Neural cell (in vitro differentiated cells): ENCODE data around the gene TMC1. TPM values are rescaled to one million over a fixed set of nuclear protein-coding genes. Genes with fewer than 3 reads are reported as not detected.

Experiments used
- H2AFZ ChIP-seq: fragments of 200-600, 300-800 bp; sonication (generic), shearing (Covaris generic); 2 replicates; pipeline ENCODE4 v1.6.0; 2014; ENCODE audit warnings: low read depth, mild to moderate bottlenecking, antibody characterized with exemption, low read length, moderate library complexity
- H3F3A ChIP-seq: fragments of 200-600 bp; shearing (Covaris generic); 2 replicates; pipeline ENCODE4 v1.6.1; 2016; ENCODE audit warnings: mild to moderate bottlenecking, moderate library complexity, mixed read lengths, antibody characterized with exemption, low read length; ENCODE audit not compliant: insufficient read depth, poor library complexity, severe bottlenecking
- H3K27ac ChIP-seq: fragments of 200-600, 300-800 bp; sonication (generic), shearing (Covaris generic); 2 replicates; pipeline ENCODE4 v1.5.1; 2014; ENCODE audit warnings: mild to moderate bottlenecking, low read length, moderate library complexity
- H3K27me3 ChIP-seq: fragments of 300-800, 200-600 bp; sonication (generic), shearing (Covaris generic); 2 replicates; pipeline ENCODE4 v1.6.0; 2014; ENCODE audit warnings: mild to moderate bottlenecking, low read depth, low read length, moderate library complexity; ENCODE audit not compliant: insufficient read depth
- H3K36me3 ChIP-seq: fragments of 300-800, 200-600 bp; sonication (generic), shearing (Covaris generic); 2 replicates; pipeline ENCODE4 v1.5.1; 2014; ENCODE audit warnings: mild to moderate bottlenecking, antibody characterized with exemption, low read length, moderate library complexity; ENCODE audit not compliant: insufficient read depth
- H3K4me2 ChIP-seq: fragments of 300-800, 200-600 bp; sonication (generic), shearing (Covaris generic); 2 replicates; pipeline ENCODE4 v1.6.0; 2014; ENCODE audit warnings: mild to moderate bottlenecking, low read length
- H3K4me3 ChIP-seq: fragments of 300-800, 200-600 bp; sonication (generic), shearing (Covaris generic); 2 replicates; pipeline ENCODE4 v1.5.1; 2014; ENCODE audit warnings: mild to moderate bottlenecking, low read length, moderate library complexity
- H3K79me2 ChIP-seq: fragments of 200-600 bp; shearing (Covaris generic); replicated peaks from 2 replicates; pipeline ENCODE4 v1.6.0; 2014; ENCODE audit warnings: mild to moderate bottlenecking, low read length, moderate library complexity; ENCODE audit not compliant: insufficient read depth
- H3K9ac ChIP-seq: fragments of 300-800, 200-600 bp; sonication (generic), shearing (Covaris generic); 2 replicates; pipeline ENCODE4 v1.6.1; 2016; ENCODE audit warnings: mild to moderate bottlenecking, low read length, mixed read lengths
- H3K9me2 ChIP-seq: fragments of 200-600 bp; shearing (Covaris generic); 2 replicates; pipeline ENCODE4 v1.6.1; 2016; ENCODE audit warnings: mild to moderate bottlenecking, low read length, mixed read lengths; ENCODE audit not compliant: insufficient read depth
- H3K9me3 ChIP-seq: fragments of 200-600, 300-800 bp; sonication (generic), shearing (Covaris generic); 2 replicates; pipeline ENCODE4 v1.6.1; 2016; ENCODE audit warnings: mild to moderate bottlenecking, mixed run types, low read length, moderate library complexity, mixed read lengths
- H4K20me1 ChIP-seq: fragments of 200-600 bp; shearing (Covaris generic); 2 replicates; pipeline ENCODE4 v1.6.1; 2016; ENCODE audit warnings: mild to moderate bottlenecking, mixed run types; ENCODE audit not compliant: insufficient read depth
- EP300 ChIP-seq: fragments of 450-650 bp; conservative IDR thresholded peaks from 2 replicates; pipeline ENCODE4 v1.6.1; 2014; ENCODE audit warnings: antibody characterized with exemption, mild to moderate bottlenecking, moderate library complexity; ENCODE audit not compliant: poor library complexity, severe bottlenecking
- EZH2 ChIP-seq: fragments of 200-600, 300-800 bp; shearing (Covaris generic), sonication (generic); IDR thresholded peaks from 2 replicates; pipeline ENCODE4 v1.6.1; 2014; ENCODE audit warnings: antibody characterized with exemption, low read length, borderline replicate concordance, mild to moderate bottlenecking; ENCODE audit not compliant: insufficient read depth, poor library complexity, severe bottlenecking
- MXI1 ChIP-seq: fragments of 450-650 bp; conservative IDR thresholded peaks from 2 replicates; pipeline ENCODE4 v1.6.1; 2014; ENCODE audit warnings: antibody characterized with exemption, mild to moderate bottlenecking; ENCODE audit not compliant: poor library complexity, severe bottlenecking
- POLR2AphosphoS5 ChIP-seq: IDR thresholded peaks from 2 replicates; pipeline ENCODE4 v1.6.1; 2012
- RAD21 ChIP-seq: fragments of 450-650 bp; conservative IDR thresholded peaks from 2 replicates; pipeline ENCODE4 v1.6.1; 2014; ENCODE audit warnings: antibody characterized with exemption, mild to moderate bottlenecking, moderate library complexity
- REST ChIP-seq: IDR thresholded peaks from 2 replicates; pipeline ENCODE4 v1.6.1; 2012; ENCODE audit warnings: borderline replicate concordance
- SMC3 ChIP-seq: fragments of 450-650 bp; conservative IDR thresholded peaks from 2 replicates; pipeline ENCODE4 v1.6.1; 2014; ENCODE audit warnings: antibody characterized with exemption, mild to moderate bottlenecking, moderate library complexity; ENCODE audit not compliant: poor library complexity
- TAF1 ChIP-seq: IDR thresholded peaks from 2 replicates; pipeline ENCODE4 v1.6.1; 2012; ENCODE audit warnings: low read depth
- polyA plus RNA-seq: library from polyadenylated mRNA; depleted of rRNA; stranded (reverse); fragments of >200 nt; gene quantifications from 2 replicates; pipeline ENCODE4 v1.2.3, GENCODE V29; 2014
- TF ChIP-seq, protein P1 (sequence below): fragments of 450-650 bp; IDR thresholded peaks from 2 replicates; pipeline ENCODE4 v1.5.1; 2014; ENCODE audit warnings: antibody characterized with exemption, mild to moderate bottlenecking, moderate library complexity; ENCODE audit not compliant: poor library complexity, severe bottlenecking

Gene TMC1
- polyA plus RNA-seq, 1 donor from 2014 or later, result not detected

GRCh38 chr9:72704688-72705375 is 183.4 kb downstream of the TMC1 start:
- no peak overlapping the region for H3K27ac ChIP-seq

GRCh38 chr9:72718503-72718902 is 197.1 kb downstream of the TMC1 start:
- no peak overlapping the region for H3K4me2 ChIP-seq
- H4K20me1 ChIP-seq, result no peaks in the 10 kb centered on the region
- H3K27ac ChIP-seq, result no peak overlapping the region
- H3K4me3 ChIP-seq, result no peak overlapping the region
- H3K9ac ChIP-seq, result no peak overlapping the region
- H2AFZ ChIP-seq, result no peak overlapping the region
- H3K9me3 ChIP-seq, result no peaks in the 10 kb centered on the region
- no peaks in the 10 kb centered on the region for H3K27me3 ChIP-seq
- no peaks in the 10 kb centered on the region for H3K36me3 ChIP-seq
- H3K79me2 ChIP-seq, result no peaks in the 10 kb centered on the region
- no peaks in the 10 kb centered on the region for H3K9me2 ChIP-seq
- no peaks in the 10 kb centered on the region for H3F3A ChIP-seq
- TF ChIP-seq EP300 (no peak), RAD21 (no peak), SMC3 (no peak), POLR2AphosphoS5 (no peak), MXI1 (no peak), TAF1 (no peak), EZH2 (no peak)
- TF ChIP-seq, protein P1, sequence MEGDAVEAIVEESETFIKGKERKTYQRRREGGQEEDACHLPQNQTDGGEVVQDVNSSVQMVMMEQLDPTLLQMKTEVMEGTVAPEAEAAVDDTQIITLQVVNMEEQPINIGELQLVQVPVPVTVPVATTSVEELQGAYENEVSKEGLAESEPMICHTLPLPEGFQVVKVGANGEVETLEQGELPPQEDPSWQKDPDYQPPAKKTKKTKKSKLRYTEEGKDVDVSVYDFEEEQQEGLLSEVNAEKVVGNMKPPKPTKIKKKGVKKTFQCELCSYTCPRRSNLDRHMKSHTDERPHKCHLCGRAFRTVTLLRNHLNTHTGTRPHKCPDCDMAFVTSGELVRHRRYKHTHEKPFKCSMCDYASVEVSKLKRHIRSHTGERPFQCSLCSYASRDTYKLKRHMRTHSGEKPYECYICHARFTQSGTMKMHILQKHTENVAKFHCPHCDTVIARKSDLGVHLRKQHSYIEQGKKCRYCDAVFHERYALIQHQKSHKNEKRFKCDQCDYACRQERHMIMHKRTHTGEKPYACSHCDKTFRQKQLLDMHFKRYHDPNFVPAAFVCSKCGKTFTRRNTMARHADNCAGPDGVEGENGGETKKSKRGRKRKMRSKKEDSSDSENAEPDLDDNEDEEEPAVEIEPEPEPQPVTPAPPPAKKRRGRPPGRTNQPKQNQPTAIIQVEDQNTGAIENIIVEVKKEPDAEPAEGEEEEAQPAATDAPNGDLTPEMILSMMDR, result no peak

More at GRCh38 chr9:72704688-72705375, 183.4 kb downstream of the TMC1 start:
- no peak overlapping the region for H3K4me3 ChIP-seq
- H3K27me3 ChIP-seq, result no peaks in the 10 kb centered on the region
- no peaks in the 10 kb centered on the region for H3K9me3 ChIP-seq
- no peaks in the 10 kb centered on the region for H4K20me1 ChIP-seq
- no peaks in the 10 kb centered on the region for H3K79me2 ChIP-seq
- H2AFZ ChIP-seq, result no peak overlapping the region
- no peak for TF ChIP-seq EP300
- TF ChIP-seq MXI1, result no peak
- TF ChIP-seq POLR2AphosphoS5, result no peak
- TF ChIP-seq, protein P1, result no peak
- H3K4me2 ChIP-seq, result no peak overlapping the region
- no peak overlapping the region for H3K9ac ChIP-seq
- H3K9me2 ChIP-seq, result no peaks in the 10 kb centered on the region
- no peaks in the 10 kb centered on the region for H3F3A ChIP-seq
- H3K36me3 ChIP-seq, result no peaks in the 10 kb centered on the region

GRCh38 chr9:72721067-72721466 is 199.7 kb downstream of the TMC1 start:
- no peak overlapping the region for H3K4me2 ChIP-seq
- no peaks in the 10 kb centered on the region for H3K36me3 ChIP-seq
- no peaks in the 10 kb centered on the region for H3K9me2 ChIP-seq
- no peaks in the 10 kb centered on the region for H3K79me2 ChIP-seq
- H3K27ac ChIP-seq, result no peak overlapping the region
- no peaks in the 10 kb centered on the region for H3K27me3 ChIP-seq
- no peaks in the 10 kb centered on the region for H3F3A ChIP-seq
- no peak overlapping the region for H3K4me3 ChIP-seq
- H3K9ac ChIP-seq, result no peak overlapping the region
- no peaks in the 10 kb centered on the region for H3K9me3 ChIP-seq
- no peak overlapping the region for H2AFZ ChIP-seq
- TF ChIP-seq SMC3, result no peak
- no peak for TF ChIP-seq POLR2AphosphoS5
- TF ChIP-seq REST, result no peak
- no peak for TF ChIP-seq RAD21
- no peak for TF ChIP-seq MXI1
- no peak for TF ChIP-seq TAF1
- no peak for TF ChIP-seq EZH2
- TF ChIP-seq, protein P1, result no peak
- no peak for TF ChIP-seq EP300
- H4K20me1 ChIP-seq, result no peaks in the 10 kb centered on the region
